RCC 7860 (cell line): ENCODE measurements around the gene DENND1C.

Experiments
- DNase-seq: peaks from one replicate; pipeline ENCODE4 v3.0.0-alpha.2; 2015; ENCODE audit warnings: low spot score
- FAIRE-seq: peaks from 2 replicates; lab custom pipeline; 2012; peaks lifted over from hg19 to GRCh38; lab: Jason Lieb, UNC

Gene DENND1C

GRCh38 chr19:6425732-6426620 is 55.6 kb downstream of the DENND1C start:
- FAIRE-seq (no peak), DNase-seq (no peak)

- FAIRE-seq (peak; percentile 97), DNase-seq (peak; percentile 100)
Observed at GRCh38 chr19:6424939-6425731, 56.5 kb downstream of the DENND1C start.

GRCh38 chr19:6424195-6424938 is 57.2 kb downstream of the DENND1C start, which contains the start of gene KHSRP:
TSS of gene KHSRP (minus strand) at chr19:6424811. CDS start at chr19:6424701, 110 bp downstream.
- FAIRE-seq (no peak), DNase-seq (no peak)

GRCh38 chr19:6423499-6424194 is 57.9 kb downstream of the DENND1C start:
- peak; percentile 19 for DNase-seq
- no peak for FAIRE-seq

- no peak for FAIRE-seq
- no peak for DNase-seq
Observed at GRCh38 chr19:6421075-6422014, 60.2 kb downstream of the DENND1C start.

- no peak for FAIRE-seq
- DNase-seq: no peak
Observed at GRCh38 chr19:6418562-6418932, 63.0 kb downstream of the DENND1C start.

GRCh38 chr19:6417713-6418561 is 63.6 kb downstream of the DENND1C start:
- no peak for DNase-seq
- no peak for FAIRE-seq
